K562 (cell line): ENCODE data around the gene CHD5. TPM values are rescaled to one million over a fixed set of nuclear protein-coding genes. Genes with fewer than 3 reads are reported as not detected.

Experiments
- CHD1 ChIP-seq: fragments of 200-600 bp; sonication (generic); IDR thresholded peaks from one replicate; pipeline ENCODE4 v1.6.1; 2012; ENCODE audit warnings: mild to moderate bottlenecking, moderate library complexity, low read length, inconsistent platforms
- RBFOX2 ChIP-seq: fragments of 200-400 bp; formaldehyde crosslinking; IDR thresholded peaks from 2 replicates; pipeline ENCODE4 v1.6.1; 2017; ENCODE audit warnings: low read depth, mild to moderate bottlenecking, low read length, moderate library complexity
- ZNF124 ChIP-seq: sonication (generic); formaldehyde crosslinking; IDR thresholded peaks from 2 replicates; pipeline ENCODE4 v1.8.1; 2022; ENCODE audit warnings: missing genetic modification reagents
- ZNF561 ChIP-seq: fragments of 450-650 bp; formaldehyde crosslinking; conservative IDR thresholded peaks from 2 replicates; pipeline ENCODE4 v1.4.0; 2020; ENCODE audit warnings: mild to moderate bottlenecking, moderate library complexity
- ZNF589 ChIP-seq: fragments of 200-800 bp; sonication (Bioruptor generic); IDR thresholded peaks from 2 replicates; pipeline ENCODE4 v1.6.1; 2016; ENCODE audit warnings: low read depth, missing genetic modification characterization, missing compliant biosample characterization
- polyA plus RNA-seq, 8 experiments: library from polyadenylated mRNA; depleted of rRNA in 4 of 8; stranded (reverse) in 5 of 8; unstranded in 3 of 8; fragments of >200 nt; fragmentation: Nextera tagmentation in 2 of 8; fragmentation: Illumina TruSeq in 1 of 8; extraction: Ambion mirVana in 2 of 8; extraction: Trizol in 1 of 8; gene quantifications; 2 replicates each; pipeline versions ENCODE4 v1.2.1 to v1.2.3, GENCODE V29; 2011 to 2014; ENCODE audit warnings: inconsistent platforms in 1 of 8, missing spikeins in 1 of 8
- total RNA-seq, 7 experiments: library from RNA; depleted of rRNA in 6 of 7; stranded (reverse); fragments of >200 nt in 6 of 7; fragmentation: Illumina TruSeq in 2 of 7; extraction: Trizol in 2 of 7; gene quantifications; 2 replicates each; pipeline versions ENCODE4 v1.2.1 to v1.2.3, GENCODE V29; 2011 to 2021; ENCODE audit warnings: low replicate concordance in 1 of 7
- TF ChIP-seq, protein P1 (sequence below): fragments of 450-650 bp; IDR thresholded peaks from 2 replicates; pipeline ENCODE4 v1.6.1; 2016; ENCODE audit warnings: borderline replicate concordance
- TF ChIP-seq, protein P2 (sequence below), 2 experiments: fragments of 450-650 bp; IDR thresholded peaks; 2 replicates each; pipeline ENCODE4 v1.6.1; 2016
- TF ChIP-seq, protein P3 (sequence below): sonication (generic); formaldehyde crosslinking; IDR thresholded peaks from 2 replicates; pipeline ENCODE4 v1.8.0; 2022; ENCODE audit warnings: mild to moderate bottlenecking, low read depth, missing genetic modification reagents
- TF ChIP-seq, protein P4 (sequence below): fragments of 200-400 bp; formaldehyde crosslinking; IDR thresholded peaks from 2 replicates; pipeline ENCODE4 v1.6.1; 2017; ENCODE audit warnings: mild to moderate bottlenecking, low read depth, low read length, moderate library complexity
- TF ChIP-seq, protein P5 (sequence below): fragments of 450-650 bp; IDR thresholded peaks from 2 replicates; pipeline ENCODE4 v1.6.1; 2017; ENCODE audit warnings: antibody characterized with exemption

The CHD5 gene
- total and polyA plus RNA-seq, 9 of the 15 experiments (the other 6 are each of a cell fraction or from before 2014, with no cell fraction given) = 0.03 to 0.52 (median 0.11) TPM; not detected in 2

DNA sequence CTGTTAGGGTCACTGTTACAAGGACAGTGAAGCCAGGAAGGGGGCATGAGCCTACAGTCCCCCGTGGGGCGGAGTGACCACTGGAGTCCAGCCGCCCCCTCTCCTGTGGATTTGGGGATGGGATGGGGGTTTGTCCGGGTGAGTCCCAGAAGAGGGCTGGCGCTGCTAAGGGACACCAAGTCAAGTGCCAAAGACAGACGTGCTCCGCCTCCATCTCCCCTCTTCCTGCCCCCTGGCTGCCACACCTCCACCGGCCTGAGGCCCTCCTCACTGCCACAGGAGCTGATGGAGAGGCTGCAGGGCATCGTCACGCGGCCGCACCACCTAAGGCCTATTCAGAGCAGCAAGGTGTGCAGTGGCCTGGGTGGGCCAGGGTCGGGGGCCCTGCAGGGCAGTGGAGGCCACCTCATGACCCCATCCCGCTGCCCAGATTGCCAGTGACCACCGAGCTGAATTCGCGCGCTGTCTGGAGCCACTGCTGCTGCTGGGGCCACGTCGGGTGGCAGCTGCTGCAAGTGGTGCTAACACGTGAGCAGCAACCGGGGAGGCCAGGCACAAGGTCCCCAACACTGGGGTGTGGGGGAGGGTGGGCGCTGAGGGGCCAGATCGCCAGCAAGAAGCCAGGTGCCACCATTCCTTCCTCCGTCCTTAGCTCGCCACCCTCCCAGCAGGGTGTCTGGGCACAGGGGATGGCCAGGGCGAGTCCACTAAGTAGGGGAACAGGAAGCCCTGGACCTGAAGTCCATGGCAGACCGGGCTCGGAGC is 30.7 kb upstream of the CHD5 start (continued):
- TF ChIP-seq, protein P1, sequence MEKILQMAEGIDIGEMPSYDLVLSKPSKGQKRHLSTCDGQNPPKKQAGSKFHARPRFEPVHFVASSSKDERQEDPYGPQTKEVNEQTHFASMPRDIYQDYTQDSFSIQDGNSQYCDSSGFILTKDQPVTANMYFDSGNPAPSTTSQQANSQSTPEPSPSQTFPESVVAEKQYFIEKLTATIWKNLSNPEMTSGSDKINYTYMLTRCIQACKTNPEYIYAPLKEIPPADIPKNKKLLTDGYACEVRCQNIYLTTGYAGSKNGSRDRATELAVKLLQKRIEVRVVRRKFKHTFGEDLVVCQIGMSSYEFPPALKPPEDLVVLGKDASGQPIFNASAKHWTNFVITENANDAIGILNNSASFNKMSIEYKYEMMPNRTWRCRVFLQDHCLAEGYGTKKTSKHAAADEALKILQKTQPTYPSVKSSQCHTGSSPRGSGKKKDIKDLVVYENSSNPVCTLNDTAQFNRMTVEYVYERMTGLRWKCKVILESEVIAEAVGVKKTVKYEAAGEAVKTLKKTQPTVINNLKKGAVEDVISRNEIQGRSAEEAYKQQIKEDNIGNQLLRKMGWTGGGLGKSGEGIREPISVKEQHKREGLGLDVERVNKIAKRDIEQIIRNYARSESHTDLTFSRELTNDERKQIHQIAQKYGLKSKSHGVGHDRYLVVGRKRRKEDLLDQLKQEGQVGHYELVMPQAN = no peak
- TF ChIP-seq, protein P2, sequence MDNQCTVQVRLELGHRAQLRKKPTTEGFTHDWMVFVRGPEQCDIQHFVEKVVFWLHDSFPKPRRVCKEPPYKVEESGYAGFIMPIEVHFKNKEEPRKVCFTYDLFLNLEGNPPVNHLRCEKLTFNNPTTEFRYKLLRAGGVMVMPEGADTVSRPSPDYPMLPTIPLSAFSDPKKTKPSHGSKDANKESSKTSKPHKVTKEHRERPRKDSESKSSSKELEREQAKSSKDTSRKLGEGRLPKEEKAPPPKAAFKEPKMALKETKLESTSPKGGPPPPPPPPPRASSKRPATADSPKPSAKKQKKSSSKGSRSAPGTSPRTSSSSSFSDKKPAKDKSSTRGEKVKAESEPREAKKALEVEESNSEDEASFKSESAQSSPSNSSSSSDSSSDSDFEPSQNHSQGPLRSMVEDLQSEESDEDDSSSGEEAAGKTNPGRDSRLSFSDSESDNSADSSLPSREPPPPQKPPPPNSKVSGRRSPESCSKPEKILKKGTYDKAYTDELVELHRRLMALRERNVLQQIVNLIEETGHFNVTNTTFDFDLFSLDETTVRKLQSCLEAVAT (IDR thresholded peaks at IDR 0.05) = no peak
- TF ChIP-seq, protein P3, sequence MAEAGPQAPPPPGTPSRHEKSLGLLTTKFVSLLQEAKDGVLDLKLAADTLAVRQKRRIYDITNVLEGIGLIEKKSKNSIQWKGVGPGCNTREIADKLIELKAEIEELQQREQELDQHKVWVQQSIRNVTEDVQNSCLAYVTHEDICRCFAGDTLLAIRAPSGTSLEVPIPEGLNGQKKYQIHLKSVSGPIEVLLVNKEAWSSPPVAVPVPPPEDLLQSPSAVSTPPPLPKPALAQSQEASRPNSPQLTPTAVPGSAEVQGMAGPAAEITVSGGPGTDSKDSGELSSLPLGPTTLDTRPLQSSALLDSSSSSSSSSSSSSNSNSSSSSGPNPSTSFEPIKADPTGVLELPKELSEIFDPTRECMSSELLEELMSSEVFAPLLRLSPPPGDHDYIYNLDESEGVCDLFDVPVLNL (CRISPR knock-in tag) = no peak
- no peak for TF ChIP-seq ZNF124 (CRISPR knock-in tag)
- TF ChIP-seq, protein P4, sequence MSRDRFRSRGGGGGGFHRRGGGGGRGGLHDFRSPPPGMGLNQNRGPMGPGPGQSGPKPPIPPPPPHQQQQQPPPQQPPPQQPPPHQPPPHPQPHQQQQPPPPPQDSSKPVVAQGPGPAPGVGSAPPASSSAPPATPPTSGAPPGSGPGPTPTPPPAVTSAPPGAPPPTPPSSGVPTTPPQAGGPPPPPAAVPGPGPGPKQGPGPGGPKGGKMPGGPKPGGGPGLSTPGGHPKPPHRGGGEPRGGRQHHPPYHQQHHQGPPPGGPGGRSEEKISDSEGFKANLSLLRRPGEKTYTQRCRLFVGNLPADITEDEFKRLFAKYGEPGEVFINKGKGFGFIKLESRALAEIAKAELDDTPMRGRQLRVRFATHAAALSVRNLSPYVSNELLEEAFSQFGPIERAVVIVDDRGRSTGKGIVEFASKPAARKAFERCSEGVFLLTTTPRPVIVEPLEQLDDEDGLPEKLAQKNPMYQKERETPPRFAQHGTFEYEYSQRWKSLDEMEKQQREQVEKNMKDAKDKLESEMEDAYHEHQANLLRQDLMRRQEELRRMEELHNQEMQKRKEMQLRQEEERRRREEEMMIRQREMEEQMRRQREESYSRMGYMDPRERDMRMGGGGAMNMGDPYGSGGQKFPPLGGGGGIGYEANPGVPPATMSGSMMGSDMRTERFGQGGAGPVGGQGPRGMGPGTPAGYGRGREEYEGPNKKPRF = no peak
- no peak for TF ChIP-seq ZNF589
- TF ChIP-seq ZNF561 (CRISPR knock-in tag) = no peak
- no peak for TF ChIP-seq CHD1
- TF ChIP-seq RBFOX2 = 0 out of 2 replicates have a peak, but pooled peaks have one; percentile 16
- TF ChIP-seq, protein P5, sequence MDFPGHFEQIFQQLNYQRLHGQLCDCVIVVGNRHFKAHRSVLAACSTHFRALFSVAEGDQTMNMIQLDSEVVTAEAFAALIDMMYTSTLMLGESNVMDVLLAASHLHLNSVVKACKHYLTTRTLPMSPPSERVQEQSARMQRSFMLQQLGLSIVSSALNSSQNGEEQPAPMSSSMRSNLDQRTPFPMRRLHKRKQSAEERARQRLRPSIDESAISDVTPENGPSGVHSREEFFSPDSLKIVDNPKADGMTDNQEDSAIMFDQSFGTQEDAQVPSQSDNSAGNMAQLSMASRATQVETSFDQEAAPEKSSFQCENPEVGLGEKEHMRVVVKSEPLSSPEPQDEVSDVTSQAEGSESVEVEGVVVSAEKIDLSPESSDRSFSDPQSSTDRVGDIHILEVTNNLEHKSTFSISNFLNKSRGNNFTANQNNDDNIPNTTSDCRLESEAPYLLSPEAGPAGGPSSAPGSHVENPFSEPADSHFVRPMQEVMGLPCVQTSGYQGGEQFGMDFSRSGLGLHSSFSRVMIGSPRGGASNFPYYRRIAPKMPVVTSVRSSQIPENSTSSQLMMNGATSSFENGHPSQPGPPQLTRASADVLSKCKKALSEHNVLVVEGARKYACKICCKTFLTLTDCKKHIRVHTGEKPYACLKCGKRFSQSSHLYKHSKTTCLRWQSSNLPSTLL = no peak
